PC-3 (cell line): ENCODE measurements around the gene EVL. TPM values are rescaled to one million over a fixed set of nuclear protein-coding genes. Genes with fewer than 3 reads are reported as not detected.
A peak's percentile ranks its signal among the peaks of the same experiment; 100 is the strongest.
"Not testable (repeated sequence)": the region's sequence is repeated elsewhere in the genome, so short reads cannot be mapped to it uniquely, and the experiment has no call there.

Experiments
- ATAC-seq: fragments of 200-7000 bp; cut with Tn5 transposase; 2 replicates; pipeline ENCODE4 v1.9.1; 2020; ENCODE audit warnings: mild to moderate bottlenecking, moderate library complexity
- BruUV-seq: library from RNA; stranded (reverse); fragments of 400-500 nt; replicated peaks from 2 replicates; lab custom pipeline; 2021; lab: Mats Ljungman, UMichigan
- CTCF ChIA-PET: fragments of 300-600 bp; sonication (Branson Sonifier 250); formaldehyde crosslinking; loops from one replicate; lab custom pipeline; 2022; ENCODE audit warnings: antibody characterized with exemption; lab: Charles Lee
- POLR2A ChIA-PET: fragments of 300-600 bp; sonication (Branson Sonifier 250); formaldehyde crosslinking; loops from one replicate; lab custom pipeline; 2022; ENCODE audit warnings: antibody characterized with exemption; ENCODE audit not compliant: unreplicated experiment; lab: Charles Lee
- DNase-seq: peaks from one replicate; pipeline ENCODE4 v3.0.0-alpha.2; 2015
- H2AFZ ChIP-seq: fragments of 300-600 bp; sonication (generic); 2 replicates; pipeline ENCODE4 v1.6.0; 2016; ENCODE audit warnings: antibody characterized with exemption, low read length
- H3F3A ChIP-seq: fragments of 300-600 bp; sonication (generic); one replicate; pipeline ENCODE4 v1.6.0; 2017; ENCODE audit warnings: antibody characterized with exemption, low read length, control low read depth, mild to moderate bottlenecking; ENCODE audit not compliant: unreplicated experiment
- H3K27ac ChIP-seq: fragments of 300-600 bp; sonication (generic); 2 replicates; pipeline ENCODE4 v1.5.1; 2016; ENCODE audit warnings: mild to moderate bottlenecking, low read length
- H3K27me3 ChIP-seq: fragments of 300-600 bp; sonication (generic); 2 replicates; pipeline ENCODE4 v1.6.1; 2016; ENCODE audit warnings: low read length, mixed read lengths
- H3K36me3 ChIP-seq: fragments of 300-600 bp; sonication (generic); 2 replicates; pipeline ENCODE4 v1.6.1; 2016; ENCODE audit warnings: low read depth, mixed run types, low read length, mixed read lengths
- H3K4me1 ChIP-seq: fragments of 300-600 bp; sonication (generic); 2 replicates; pipeline ENCODE4 v1.5.1; 2016; ENCODE audit warnings: low read length; ENCODE audit not compliant: insufficient read depth
- H3K4me2 ChIP-seq: fragments of 300-600 bp; sonication (generic); 2 replicates; pipeline ENCODE4 v1.6.0; 2016; ENCODE audit warnings: low read length
- H3K4me3 ChIP-seq: fragments of 300-600 bp; sonication (generic); 2 replicates; pipeline ENCODE4 v1.5.1; 2016; ENCODE audit warnings: mild to moderate bottlenecking, low read length, mixed read lengths
- H3K79me2 ChIP-seq: fragments of 300-600 bp; sonication (generic); 2 replicates; pipeline ENCODE4 v1.6.1; 2017; ENCODE audit warnings: low read length, mixed read lengths
- H3K9ac ChIP-seq: fragments of 300-600 bp; sonication (generic); 2 replicates; pipeline ENCODE4 v1.6.0; 2016; ENCODE audit warnings: mild to moderate bottlenecking, low read length
- H3K9me2 ChIP-seq: fragments of 300-600 bp; sonication (generic); replicated peaks from 2 replicates; pipeline ENCODE4 v1.6.1; 2016; ENCODE audit warnings: mixed run types, low read length, mixed read lengths
- H3K9me3 ChIP-seq: fragments of 300-600 bp; sonication (generic); 2 replicates; pipeline ENCODE4 v1.6.1; 2016; ENCODE audit warnings: low read length, mixed read lengths
- H4K20me1 ChIP-seq: fragments of 300-600 bp; sonication (generic); 2 replicates; pipeline ENCODE4 v1.6.1; 2016; ENCODE audit warnings: low read length, mixed read lengths
- EZH2 ChIP-seq: fragments of 300-600 bp; sonication (generic); IDR thresholded peaks from one replicate; pipeline ENCODE4 v1.6.1; 2017; ENCODE audit warnings: antibody characterized with exemption, mild to moderate bottlenecking, low read length; ENCODE audit not compliant: unreplicated experiment
- EZH2phosphoT487 ChIP-seq: fragments of 300-600 bp; sonication (generic); IDR thresholded peaks from 2 replicates; pipeline ENCODE4 v1.6.1; 2018; ENCODE audit warnings: mild to moderate bottlenecking, antibody characterized with exemption, low read length, borderline replicate concordance
- intact Hi-C: fragments of 100-400 bp; cut with micrococcal nuclease; formaldehyde crosslinking; loops from 2 replicates; pipeline ENCODE4 v1.9.0; 2023
- total RNA-seq: library from RNA; depleted of rRNA; stranded (reverse); fragments of >200 nt; gene quantifications from 2 replicates; pipeline ENCODE4 v1.2.3, GENCODE V29; 2014
- TF ChIP-seq, protein P1 (sequence below): fragments of 300-600 bp; sonication (generic); conservative IDR thresholded peaks from 2 replicates; pipeline ENCODE4 v1.5.1; 2017; ENCODE audit warnings: antibody characterized with exemption, low read depth, mild to moderate bottlenecking, low read length

EVL gene
- total RNA-seq, 1 experiment from 2014 or later = 26.5 TPM

DNA sequence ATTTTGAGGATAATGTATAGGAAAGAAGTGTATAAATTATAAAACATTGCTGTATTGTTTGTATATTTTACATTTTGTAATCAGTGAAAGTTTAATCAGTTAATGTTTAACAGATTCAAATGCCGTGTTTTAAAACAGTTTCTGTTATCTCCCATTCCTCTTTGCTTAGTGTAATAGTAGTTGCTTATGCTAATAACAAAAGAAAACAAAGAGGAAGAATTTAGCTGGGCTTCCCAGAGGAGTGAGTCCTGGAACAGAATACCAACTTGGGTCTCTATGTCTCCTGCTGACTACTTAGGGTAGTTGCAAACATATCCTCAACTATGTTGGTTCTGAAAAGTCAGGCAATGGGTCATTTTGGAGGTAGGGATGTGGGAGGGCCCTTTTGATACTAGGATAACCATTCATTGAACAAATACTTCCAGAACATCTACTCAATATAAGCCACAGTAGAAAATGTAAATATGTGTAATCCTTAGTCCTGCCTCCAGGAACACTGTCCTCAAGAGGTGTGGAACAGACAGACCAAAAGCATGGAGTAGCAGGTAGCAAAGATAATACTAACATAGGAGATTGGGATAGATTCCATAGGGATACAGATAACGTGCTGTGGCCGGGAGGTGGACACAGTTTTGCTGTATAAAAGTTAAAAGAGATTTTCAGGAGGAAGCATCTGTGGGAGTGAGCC is 36.1 kb upstream of the EVL start:
- no peaks in the 10 kb centered on the region for H4K20me1 ChIP-seq
- no peaks in the 10 kb centered on the region for H3K36me3 ChIP-seq
- no peak overlapping the region for H3K4me2 ChIP-seq
- peaks cover 18% of the 10 kb centered on the region for H3F3A ChIP-seq
- H3K4me3 ChIP-seq = no peak overlapping the region
- TF ChIP-seq EZH2 (no peak), EZH2phosphoT487 (no peak)
- TF ChIP-seq, protein P1, sequence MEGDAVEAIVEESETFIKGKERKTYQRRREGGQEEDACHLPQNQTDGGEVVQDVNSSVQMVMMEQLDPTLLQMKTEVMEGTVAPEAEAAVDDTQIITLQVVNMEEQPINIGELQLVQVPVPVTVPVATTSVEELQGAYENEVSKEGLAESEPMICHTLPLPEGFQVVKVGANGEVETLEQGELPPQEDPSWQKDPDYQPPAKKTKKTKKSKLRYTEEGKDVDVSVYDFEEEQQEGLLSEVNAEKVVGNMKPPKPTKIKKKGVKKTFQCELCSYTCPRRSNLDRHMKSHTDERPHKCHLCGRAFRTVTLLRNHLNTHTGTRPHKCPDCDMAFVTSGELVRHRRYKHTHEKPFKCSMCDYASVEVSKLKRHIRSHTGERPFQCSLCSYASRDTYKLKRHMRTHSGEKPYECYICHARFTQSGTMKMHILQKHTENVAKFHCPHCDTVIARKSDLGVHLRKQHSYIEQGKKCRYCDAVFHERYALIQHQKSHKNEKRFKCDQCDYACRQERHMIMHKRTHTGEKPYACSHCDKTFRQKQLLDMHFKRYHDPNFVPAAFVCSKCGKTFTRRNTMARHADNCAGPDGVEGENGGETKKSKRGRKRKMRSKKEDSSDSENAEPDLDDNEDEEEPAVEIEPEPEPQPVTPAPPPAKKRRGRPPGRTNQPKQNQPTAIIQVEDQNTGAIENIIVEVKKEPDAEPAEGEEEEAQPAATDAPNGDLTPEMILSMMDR = no peak
- BruUV-seq = no TSS peak
- DNase-seq = peak; percentile 21
- no peaks in the 10 kb centered on the region for H3K27me3 ChIP-seq
- no peaks in the 10 kb centered on the region for H3K9me2 ChIP-seq
- no peaks in the 10 kb centered on the region for H3K9me3 ChIP-seq
- 0 out of 2 replicates have a peak, but pooled peaks cover 24% of the 10 kb centered on the region for H3K79me2 ChIP-seq
- H3K4me1 ChIP-seq = peaks cover 48% of the 10 kb centered on the region
- ChIA-PET CTCF (no interaction called here), POLR2A (no interaction called here)
- H3K9ac ChIP-seq = no peak overlapping the region
- intact Hi-C loops = no loop called here
- H3K27ac ChIP-seq = no peak overlapping the region
- no peak overlapping the region for H2AFZ ChIP-seq
- ATAC-seq = no peak

DNA sequence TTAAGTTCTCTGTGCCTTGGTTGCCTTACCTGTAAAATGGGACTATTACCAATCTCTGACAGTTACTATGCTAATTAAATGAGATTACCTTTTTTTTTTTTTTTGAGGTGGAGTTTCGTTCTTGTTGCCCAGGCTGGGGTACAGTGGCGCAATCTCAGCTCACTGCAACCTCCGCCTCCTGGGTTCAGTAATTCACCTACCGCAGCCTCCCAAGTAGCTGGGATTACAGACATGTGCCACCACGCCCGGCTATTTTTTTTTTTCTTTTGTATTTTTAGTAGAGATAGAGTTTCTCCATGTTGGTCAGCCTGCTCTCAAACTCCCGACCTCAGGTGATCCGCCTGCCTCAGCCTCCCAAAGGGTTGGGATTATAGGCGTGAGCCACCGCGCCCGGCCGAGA is 35.2 kb upstream of the EVL start:
- H3K4me3 ChIP-seq, H2AFZ ChIP-seq, H3K36me3 ChIP-seq, ATAC-seq, H3K9me3 ChIP-seq, H3K27me3 ChIP-seq, H3K9me2 ChIP-seq, CTCF ChIA-PET, H3K9ac ChIP-seq, POLR2A ChIA-PET, H4K20me1 ChIP-seq, BruUV-seq, DNase-seq: not testable (repeated sequence)
- peaks cover 18% of the 10 kb centered on the region for H3F3A ChIP-seq
- peaks cover 48% of the 10 kb centered on the region for H3K4me1 ChIP-seq
- peak overlapping the region; percentile 94 for H3K27ac ChIP-seq
- H3K79me2 ChIP-seq = 0 out of 2 replicates have a peak, but pooled peaks cover 24% of the 10 kb centered on the region
- H3K4me2 ChIP-seq = peak overlapping the region; percentile 92
- intact Hi-C loops = loop anchor here (2.0 to 5.0 kb wide), 2 partner anchors 47 to 77 kb away; no protein-coding TSS in a partner anchor

DNA sequence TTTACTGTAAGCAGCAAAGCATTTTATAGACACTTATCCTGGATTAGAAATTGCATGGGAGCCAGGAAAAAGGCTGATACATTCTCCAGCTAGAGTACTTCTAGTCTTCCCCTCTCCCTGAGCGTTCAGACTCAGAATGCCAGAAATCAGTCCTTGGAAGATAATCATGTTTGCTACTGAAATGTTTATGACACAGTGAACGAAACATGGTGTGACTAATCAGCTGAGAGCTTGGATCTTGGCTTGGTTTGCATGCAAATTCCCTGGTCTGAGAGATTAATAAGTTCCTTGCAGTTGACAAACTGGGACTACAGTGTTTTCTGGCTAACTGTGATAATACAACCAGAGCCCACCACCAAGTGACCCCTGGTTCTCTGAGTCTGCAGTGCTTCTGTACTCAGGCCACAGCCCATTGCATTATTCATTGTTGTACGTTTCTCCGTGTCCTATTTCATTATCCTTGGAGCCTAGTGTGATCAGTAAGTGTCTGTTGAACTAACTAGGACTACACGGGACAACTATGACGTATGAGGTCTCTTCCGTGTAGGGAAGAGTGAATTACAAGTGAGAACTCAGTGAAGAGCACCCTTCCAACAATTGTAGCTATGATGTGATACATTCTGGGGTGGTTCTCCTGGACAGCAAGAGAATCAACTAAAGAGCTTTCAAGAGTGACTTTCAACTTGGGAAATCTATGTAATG is 34.6 kb upstream of the EVL start:
- peak; percentile 75 for DNase-seq
- CTCF ChIA-PET = interaction anchor here (0.7 kb wide), 1 partner anchor 49 kb away, joined by 4 read pairs; no protein-coding TSS in a partner anchor
- H3K79me2 ChIP-seq = 0 out of 2 replicates have a peak, but pooled peaks cover 24% of the 10 kb centered on the region

More for the DNA sequence above, 34.6 kb upstream of the EVL start:
- ATAC-seq = peak; percentile 7; the same call in 1 of the 2 replicates
- Histone ChIP-seq H3F3A (peaks cover 18% of the 10 kb centered on the region), H3K9me2 (no peaks in the 10 kb centered on the region), H3K27ac (peak overlapping the region; percentile 94), H3K27me3 (no peaks in the 10 kb centered on the region), H2AFZ (no peak overlapping the region), H3K9ac (no peak overlapping the region), H3K4me2 (peak overlapping the region; percentile 92), H4K20me1 (no peaks in the 10 kb centered on the region), H3K4me1 (peaks cover 48% of the 10 kb centered on the region), H3K9me3 (no peaks in the 10 kb centered on the region), H3K36me3 (no peaks in the 10 kb centered on the region), H3K4me3 (peak overlapping the region; percentile 71; the same call in 1 of the 2 replicates)
- POLR2A ChIA-PET = no interaction called here
- no peak for TF ChIP-seq EZH2phosphoT487
- TF ChIP-seq, protein P1 = no peak
- no peak for TF ChIP-seq EZH2
- no TSS peak for BruUV-seq
- intact Hi-C loops = loop anchor here (2.0 to 5.0 kb wide), 2 partner anchors 48 to 77 kb away; no protein-coding TSS in a partner anchor
